Measurements from ENCODE around the gene EDC4.

DNA sequence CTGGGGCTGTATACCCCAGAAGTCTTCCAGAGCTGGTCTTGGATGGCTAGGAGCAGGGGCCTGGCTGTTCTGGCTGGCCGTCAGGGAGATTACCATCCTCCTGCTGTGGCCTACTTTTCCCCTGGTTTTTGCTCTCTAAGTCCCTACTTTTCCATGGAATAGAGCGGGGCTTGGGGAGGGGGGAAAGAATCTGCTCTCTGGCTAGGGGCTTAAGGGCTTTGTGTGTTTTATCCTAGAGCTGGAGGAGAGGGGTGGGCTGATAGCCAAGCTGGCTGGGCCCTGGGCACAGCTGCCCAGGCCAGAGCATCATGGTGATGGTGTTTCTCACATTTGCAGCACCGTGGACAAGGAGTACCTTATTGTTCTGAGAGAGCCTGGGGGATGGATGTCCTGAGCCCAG, 15.5 kb downstream of the EDC4 start:
- TF ChIP-seq ZFP30 (CRISPR knock-in tag; IDR thresholded peaks at IDR 0.05) (no peak), SNAI2 (CRISPR knock-in tag; IDR thresholded peaks at IDR 0.05) (no peak), ARNTL (CRISPR knock-in tag; IDR thresholded peaks at IDR 0.05; ENCODE audit: borderline replicate concordance, low read depth) (no peak)
